ENCODE data around the gene UGGT2.

- TF ChIP-seq CTCF (IDR thresholded peaks at IDR 0.05): no peak
- TF ChIP-seq POLR2A (IDR thresholded peaks at IDR 0.05): no peak
Observed at GRCh38 chr13:95882121-95882520, 171.1 kb downstream of the UGGT2 start.
